ENCODE results near the gene ZNF213.
"Not testable (repeated sequence)": the region's sequence is repeated elsewhere in the genome, so short reads cannot be mapped to it uniquely, and the experiment has no call there.

Gene ZNF213

DNA sequence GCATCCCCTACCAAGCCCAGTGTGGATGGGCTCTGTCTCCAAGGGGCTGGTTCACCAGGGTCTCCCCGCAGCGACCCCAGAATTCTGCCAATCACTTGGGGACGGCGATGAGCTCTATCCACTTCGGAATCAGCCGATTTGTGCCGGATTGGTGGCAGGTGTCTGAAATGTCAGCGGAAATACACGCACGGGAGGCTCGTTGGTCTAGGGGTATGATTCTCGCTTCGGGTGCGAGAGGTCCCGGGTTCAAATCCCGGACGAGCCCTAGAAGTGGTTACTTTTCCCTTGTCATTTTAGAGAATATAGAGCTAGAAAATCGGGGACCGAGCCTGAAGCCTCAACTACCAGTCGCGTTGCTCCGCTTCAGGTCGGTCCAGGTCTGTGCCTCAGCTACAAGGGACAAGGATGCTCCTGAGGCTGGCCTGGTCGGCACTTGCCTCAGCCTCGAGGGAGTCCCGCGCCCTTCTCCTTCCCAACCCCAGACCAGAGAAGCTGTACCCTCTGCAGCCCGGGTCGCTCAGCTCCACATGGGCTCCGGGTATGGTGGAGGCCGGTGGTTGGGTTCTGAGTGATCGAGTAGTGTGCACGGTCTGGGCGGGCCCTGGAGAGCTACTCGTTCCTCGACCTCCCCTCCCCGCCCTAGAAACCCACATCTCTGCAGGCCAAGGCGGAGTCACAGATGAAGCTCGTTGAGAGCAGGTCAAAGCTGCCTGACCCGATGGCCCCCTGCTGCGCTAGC lies 37.2 kb downstream of the ZNF213 start:
- DNase-seq: peak in 2 of 4 experiments; percentile 17 to 31

DNA sequence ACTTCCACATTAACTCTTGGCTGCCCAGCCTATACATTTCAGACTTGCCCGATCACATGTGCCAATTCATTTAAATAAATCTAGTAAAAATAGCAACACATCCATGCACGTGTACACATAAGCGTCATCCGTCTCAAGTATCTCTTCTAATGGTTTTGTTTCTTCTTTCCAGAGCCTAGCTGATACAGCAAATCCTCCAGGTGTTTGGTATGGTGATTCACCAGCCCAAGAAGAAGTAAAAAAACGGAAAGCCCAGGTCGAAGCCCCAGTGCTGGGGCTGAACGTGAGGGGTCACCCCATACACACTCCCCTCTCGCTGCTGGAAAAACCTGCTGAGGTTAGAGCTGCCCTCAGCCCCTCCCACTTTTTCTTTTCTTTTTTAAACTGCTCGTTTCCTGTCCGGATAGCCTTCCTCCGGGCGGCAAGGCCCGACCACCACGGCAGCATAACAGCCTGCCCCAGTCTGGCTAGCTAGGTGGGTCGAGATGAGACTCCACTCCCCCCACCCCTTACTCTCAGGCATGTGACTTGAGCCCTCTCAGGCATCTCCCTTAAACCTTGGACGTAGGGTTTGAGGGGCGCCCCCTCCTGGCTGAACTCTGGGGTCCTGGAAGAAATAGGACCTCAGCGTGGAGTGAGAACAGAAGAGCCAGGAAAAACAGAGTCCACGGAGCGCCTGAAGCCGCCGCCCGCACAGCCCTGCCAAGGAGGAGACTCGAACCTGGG lies 39.2 kb downstream of the ZNF213 start:
- DNase-seq: no peak

DNA sequence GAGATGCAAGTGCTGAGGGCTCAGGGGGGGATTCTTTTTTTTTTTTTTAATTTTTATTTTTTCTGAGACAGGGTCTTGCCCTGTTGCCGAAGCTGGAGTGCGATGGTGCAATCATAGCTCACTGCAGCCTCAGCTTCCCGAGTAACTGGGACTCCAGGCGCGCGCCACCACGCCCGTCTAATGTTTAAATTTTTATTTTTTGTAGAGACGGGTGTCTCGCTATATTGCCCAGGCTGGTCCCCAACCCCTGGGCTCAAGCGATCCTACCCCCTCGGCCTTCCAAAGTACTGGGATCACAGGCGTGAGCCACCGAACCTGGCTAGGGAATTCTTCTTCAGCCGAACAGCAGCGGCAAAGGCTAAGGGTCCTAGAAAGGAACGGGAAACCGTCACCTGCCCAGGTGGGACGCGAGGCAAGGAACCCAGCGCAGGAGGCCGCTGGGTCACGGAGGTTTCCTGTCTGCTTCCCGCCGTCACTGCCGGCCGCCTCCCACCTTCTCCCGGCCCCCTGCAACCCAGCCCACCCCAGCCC lies 39.9 kb downstream of the ZNF213 start:
- DNase-seq: no peak

DNA sequence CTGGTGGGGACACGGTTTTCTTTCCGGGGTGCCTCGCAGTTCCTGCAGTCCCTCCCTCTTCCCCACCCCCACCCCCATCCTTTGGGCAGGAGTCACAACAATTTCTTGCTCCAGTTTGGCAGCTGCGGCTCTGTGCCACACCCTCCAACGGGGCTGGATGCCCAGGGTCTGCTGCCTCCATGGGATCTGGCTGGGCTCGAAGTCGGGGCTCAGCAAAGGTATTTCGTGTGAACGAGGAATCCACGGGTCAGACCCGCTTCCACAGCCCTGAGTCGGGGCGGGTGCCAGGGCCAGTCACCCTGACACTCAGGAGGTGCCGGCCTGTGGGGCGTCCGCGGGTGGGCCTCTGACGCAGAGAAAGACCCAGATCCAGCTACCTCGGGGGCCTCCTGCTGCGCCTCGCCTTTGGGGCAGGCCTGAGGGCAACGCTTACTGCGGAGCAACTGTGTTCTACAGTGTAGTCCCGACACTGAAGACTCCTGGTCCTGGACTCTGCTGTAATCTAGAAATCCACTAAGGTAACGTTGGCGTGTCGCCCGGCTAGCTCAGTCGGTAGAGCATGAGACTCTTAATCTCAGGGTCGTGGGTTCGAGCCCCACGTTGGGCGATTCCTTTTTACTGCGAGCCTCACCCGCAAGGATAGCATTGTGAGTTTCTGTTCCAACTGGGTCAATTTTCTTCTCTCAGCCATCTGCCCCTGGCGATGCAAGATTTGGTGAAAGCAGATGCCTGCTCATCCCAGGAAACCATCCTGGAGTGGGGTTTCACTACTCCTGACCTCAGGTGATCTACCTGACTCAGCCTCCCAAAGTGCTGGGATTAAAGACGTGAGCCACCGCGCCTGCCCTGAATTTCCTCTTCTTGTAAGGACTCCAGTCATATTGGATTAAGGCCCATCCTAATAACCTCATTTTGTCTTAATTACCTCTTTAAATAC lies 40.6 kb downstream of the ZNF213 start:
- no peak for DNase-seq

DNA sequence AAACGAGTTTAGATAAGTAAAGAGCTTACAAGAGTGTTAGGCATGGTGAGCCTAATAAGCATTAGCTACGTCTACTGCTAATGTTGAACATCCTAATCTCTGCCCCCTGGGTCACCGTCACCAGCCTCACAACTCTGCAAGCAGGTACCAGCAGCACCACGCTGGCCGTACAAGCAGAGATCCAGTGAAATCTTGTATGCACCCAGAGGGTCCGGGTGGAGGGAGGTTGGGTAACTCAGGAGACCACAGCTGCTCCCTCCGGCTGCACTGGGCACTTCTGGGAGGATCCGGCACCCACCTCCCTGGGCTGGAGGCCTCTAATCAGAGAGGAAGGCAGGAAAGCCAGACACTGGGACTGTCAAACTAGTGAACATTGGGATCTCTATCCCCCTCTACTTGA lies 44.8 kb downstream of the ZNF213 start:
- DNase-seq: no peak

DNA sequence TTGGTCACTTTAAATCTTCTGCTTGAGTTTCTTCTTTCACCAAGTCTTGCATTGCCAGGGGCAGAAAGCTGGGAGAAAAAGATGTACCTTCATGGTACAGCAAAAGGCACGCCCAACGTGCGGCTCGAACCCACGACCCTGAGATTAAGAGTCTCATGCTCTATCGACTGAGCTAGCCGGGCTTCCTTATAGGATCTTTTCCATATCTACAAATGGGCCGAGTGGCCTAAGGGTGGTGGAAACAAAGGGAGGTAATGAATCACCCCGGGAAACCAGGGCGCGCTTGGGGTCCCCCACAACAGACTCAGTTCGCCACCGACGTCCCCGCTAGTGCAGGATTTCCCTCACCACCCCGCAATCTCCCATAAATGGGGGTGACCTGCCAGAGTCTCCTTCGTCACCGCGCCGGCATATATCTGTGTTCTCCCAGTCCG lies 45.6 kb downstream of the ZNF213 start:
- no peak for DNase-seq

DNA sequence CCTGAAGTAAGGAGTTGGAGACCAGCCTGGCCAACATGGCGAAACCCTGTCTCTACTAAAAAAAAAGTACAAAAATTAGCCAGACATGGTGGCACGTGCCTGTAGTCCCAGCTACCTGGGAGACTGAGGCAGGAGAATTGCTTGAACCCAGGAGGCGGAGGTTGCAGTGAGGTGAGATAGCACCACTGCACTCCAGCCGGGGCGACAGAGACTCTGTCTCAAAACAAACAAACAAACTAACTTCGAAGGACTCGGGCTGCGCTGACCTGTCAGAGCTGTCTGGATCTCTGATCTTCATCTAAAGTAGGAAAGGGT lies 47.4 kb downstream of the ZNF213 start:
- not testable (repeated sequence) for DNase-seq

DNA sequence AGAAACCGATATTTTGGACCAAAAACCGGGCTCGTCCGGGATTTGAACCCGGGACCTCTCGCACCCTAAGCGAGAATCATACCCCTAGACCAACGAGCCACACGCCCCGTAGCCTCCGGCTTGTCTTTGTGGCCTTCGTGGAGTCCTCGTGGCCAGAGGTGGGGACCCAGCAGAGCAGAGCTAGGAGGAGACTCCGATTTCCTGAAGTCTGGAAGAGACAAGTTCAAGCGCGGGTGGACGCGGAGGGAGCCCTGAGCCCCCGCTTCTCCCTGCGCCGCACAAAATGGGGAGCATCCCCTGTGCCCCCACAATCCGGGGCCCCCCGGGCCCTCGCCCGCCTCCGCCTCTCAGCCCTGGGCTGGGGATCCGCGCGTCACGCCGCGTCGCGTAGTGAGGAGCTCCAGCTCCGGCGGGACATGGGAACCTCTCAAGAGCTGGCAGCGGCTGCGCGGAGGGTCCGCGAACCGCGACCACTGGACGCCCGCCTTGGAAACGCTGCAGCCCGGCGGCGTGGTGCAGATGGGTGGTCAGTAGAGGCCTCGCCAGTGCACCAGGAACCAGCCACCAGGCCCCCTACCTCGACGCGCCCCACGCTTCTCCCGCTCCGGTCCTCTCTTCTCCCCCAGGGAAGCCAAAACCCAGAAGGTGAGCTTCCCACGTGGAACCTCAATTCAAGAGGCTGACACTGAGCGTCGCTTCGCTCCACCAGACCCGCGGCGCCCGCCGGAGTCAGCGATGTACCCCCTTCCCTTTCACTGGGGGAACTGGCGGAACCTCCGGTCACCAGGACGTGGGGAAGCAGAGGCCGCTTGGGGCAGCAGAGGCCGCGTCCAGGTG lies 48.0 kb downstream of the ZNF213 start:
- DNase-seq: peak in 2 of 4 experiments; percentile 29 to 32

DNA sequence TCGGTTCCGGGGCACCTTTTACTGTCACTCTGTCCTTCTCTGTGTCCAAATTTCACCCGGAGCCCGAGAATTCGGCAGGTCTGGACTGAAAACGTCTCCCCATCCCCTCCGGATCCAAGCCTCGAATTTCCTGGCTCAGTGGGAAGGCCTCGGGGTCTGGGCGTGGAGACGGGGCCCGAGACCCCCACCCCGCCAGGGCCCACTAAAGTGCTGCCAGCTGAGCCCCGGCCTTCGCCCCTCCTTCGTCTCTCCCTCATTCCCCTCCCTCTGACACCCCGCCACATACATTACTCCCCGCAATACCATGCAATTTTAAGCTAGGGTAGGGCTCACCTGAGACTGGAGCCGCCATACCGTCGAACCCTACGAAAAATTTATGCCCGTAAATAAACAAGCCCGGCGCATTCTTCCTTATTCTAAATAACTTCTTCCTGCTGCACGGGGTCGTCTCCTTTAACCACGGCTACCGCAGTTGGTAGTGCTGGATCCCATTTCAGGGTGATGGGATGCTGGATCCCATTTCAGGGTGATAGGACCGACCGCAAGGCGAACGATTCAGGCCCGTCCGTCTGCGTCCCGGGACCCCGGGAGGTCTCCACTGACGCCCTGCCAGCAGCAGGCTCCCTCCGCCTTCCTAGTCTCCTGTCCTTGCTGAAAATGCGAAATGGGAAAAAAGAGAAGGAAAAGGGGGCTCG lies 48.8 kb downstream of the ZNF213 start:
- no peak for DNase-seq

DNA sequence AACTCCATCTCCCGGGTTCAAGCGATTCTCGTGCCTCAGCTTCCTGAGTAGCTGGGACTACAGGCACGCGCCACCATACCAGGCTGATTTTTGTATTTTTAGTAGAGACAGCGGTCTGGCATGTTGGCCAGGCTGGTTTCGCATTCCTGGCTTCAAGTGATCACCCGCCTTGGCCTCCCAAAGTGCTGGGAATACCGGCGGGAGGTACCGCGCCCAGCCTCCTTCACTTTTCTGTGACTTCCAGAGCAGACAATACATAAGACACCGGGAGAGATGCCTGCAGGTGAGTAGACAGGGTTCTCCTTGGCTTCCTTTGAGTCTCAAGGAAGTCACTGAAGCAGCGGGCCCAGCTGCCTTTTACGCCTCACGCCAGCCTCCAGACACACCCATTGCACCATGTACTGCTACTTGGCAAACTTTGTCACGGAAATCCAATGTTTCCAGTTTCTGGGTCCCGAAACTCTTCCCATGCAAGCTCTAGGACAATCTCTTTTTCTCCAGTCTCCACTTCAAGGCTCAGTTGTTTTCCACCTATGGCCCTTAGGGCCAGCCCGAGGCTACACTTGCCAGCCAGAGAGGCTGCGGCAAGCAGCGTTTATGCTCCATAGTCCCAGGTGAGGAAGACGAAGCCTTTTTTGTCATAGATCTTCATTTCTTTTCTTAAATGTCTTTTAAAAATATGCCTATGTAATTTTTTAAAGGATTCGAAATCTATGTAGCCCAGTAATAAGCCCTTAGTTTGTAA lies 52.3 kb downstream of the ZNF213 start:
- no peak for DNase-seq

DNA sequence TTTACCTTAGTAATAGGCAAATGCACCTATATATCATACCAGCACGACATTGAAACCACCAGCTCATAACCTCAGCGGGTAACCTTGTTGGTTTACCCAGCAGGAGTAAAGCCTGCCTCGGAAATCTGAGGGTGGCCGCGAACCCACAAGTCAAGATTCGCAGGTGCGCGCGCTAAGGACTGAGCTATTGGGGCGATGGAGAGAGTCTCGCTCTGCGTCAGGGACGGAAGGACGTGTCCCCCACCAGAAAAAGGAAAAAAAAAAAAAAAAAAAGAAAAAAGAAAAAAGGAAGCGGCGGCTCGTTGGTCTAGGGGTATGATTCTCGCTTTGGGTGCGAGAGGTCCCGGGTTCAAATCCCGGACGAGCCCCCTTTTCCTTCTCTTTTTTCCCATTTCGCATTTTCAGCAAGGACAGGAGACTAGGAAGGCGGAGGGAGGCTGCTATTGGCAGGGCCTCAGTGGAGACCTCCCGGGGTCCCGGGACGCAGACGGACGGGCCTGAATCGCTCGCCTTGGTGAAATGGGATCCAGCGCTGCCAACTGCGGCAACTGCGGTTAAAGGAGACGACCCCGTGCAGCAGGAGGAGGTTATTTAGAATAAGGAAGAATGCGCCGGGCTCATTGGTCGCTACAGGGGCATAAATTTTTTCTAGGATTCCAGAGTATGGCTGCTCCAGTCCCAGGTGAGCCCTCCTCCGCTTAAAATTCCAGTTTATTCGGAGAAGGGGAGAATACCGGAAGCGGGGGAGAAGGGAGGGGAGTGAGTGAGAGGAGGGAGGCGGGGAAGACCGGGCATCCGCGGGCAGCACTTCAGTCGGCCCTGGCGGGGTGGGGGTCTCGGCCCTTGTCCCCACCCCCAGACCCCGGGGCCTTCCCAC lies 53.2 kb downstream of the ZNF213 start, which contains the start of gene OR1F1:
OR1F1 (plus strand) TSS at position 407 of the 877 bp plus-strand sequence.
- peak in 1 of 4 experiments; percentile 17 for DNase-seq

DNA sequence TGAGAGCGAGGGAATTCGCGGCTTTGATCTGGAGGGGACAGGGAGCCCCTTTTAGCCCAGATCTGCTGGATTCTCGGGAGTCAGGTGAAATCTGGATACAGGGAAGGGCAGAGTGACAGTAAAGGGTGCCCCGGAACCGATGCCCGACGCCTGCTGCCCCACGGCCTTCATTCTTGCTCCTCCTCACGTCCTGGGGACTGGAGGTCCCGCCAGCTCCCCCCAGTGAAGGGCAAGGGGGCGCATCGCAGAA lies 53.8 kb downstream of the ZNF213 start:
- DNase-seq: no peak

DNA sequence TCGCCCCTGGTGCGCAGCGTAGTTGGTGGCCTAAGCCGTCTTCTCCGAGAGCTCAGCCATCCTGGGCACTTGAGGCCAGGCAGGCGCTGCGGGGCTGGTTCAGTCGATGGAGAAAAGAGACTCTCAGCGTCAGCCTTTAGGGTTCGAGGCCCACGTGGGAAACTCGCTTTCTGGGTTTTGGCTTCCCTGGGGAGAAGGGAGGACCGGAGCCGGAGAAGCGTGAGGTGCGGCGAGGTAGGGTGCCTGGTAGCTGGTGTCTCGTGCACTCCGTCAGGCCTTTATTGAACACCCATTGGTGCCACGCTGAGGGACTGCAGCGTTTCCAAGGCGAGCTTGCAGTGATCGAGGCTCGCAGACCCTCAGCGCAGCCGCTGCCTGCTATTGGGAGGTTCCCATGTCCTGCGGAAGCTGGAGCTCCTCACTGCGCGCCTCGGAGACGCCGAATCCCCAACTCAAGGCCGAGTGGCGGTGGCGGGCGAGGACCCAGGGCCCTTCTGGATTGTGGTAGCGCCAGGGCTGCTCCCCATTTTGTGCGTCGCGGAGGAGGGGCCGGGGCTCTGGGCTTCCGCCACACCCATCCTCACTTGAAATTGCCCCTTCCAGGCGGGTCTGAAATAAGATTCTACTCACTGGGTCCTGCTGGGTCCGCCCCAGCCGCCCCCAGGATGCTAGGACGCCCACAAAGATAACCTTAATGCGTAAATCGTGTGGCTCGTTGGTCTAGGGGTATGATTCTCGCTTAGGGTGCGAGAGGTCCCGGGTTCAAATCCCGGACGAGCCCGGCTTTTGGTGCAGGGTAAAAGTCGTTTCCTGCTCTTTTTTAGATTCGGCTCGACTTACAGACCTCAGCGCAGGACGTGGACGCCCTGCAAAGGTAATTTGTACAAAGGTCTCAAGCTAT lies 54.3 kb downstream of the ZNF213 start:
- peak in 1 of 4 experiments; percentile 16 for DNase-seq

DNA sequence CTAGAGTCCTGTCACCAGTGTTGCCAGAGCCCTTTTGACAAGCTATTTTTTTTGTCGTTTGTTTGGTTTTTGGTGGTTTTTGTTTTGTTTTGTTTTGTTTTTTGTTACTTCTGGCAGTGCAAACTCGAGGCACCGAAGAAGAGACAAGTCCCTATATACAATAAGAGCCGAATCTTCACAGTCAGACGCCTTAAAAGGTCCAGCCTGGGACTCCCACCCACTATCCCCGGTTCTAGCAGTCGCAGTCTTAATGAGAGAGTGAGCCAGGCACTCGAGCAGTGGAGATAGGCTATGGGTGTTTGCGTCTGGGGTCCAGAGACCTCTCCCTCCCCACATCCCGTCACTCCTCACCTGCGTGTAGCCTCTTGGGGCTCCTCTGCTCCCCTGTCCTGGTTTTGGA lies 55.0 kb downstream of the ZNF213 start:
- no peak for DNase-seq

DNA sequence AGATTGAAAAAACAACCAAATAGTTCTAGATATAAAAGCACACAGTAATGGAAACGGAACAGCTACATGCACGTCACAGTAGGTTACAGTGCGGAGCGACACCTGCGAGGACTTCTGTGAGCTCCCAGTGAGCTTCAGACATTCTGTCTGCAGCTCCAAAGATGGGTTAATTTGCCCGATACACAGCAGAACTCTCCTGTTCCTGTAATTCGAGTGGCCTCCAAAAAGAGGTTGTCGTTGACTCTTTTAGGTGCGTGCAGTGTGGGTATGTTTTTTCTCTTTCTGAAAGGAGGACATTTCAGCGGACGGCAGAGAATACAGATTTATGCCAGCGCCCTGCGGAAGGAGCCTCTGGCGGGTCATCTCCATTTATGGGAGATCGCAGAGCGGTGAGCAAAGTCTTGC lies 56.1 kb downstream of the ZNF213 start:
- no peak for DNase-seq

Measured in activated naive CD4-positive, alpha-beta T cell (primary cell).